Raji (cell line): Measurements from ENCODE around the gene UBA5.

Experiments
- POLR2A ChIP-seq: IDR thresholded peaks from 2 replicates; pipeline ENCODE4 v1.6.1; 2011; ENCODE audit warnings: low read depth, low read length, control low read depth; ENCODE audit not compliant: insufficient read depth

UBA5 gene

DNA sequence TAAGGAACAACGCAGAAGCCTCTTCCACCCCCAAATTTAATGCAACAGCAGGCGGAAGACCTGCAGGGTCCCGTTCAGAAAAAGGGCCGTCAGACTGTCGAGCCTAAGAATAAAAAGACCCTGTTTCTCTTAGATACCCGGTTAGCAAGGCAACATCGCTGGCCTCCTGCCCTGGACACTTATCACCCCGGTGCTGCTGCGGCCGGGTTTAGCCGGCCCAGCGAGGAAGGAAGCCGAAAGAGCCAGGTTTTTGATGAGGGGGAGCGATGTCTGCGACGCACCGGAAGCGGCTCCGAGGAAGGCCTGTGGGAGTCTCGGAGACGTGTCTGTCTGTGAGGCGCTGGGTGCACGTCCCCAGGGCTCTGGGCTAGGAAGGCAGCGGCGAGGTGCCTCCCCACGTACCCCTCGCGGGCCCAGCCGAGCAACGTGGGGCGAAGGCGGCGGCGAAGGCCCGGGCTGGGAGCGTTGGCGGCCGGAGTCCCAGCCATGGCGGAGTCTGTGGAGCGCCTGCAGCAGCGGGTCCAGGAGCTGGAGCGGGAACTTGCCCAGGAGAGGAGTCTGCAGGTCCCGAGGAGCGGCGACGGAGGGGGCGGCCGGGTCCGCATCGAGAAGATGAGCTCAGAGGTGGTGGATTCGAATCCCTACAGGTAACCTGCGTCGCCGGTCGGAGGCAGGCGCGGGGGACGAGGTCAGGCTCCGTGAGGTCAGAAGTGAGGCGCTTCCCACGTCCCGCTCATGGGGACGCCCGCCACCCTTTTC is at the start of gene UBA5:
TSS of gene UBA5 (plus strand) at position 278 of the 759 bp plus-strand sequence. CDS start at position 487, 209 bp downstream.
- TF ChIP-seq POLR2A = peak; percentile 85

DNA sequence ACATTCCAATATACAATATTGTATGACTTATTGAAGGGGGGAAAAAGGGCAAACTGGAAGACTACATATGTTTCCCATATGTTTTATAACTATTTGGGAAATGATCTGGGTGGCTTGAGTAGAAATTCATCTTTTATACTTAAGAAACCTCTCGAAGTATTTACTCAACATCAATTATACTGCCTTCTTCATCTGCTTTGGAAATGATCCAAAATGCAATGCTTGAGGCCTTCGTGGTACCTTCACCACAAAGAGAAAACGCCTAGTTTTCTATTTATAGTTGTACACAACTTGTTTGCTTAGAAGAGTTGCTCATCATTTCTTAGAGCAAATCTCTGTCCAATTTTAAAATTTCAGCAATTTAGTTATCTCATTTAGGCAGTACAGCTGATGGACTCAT is 44.2 kb upstream of the UBA5 start:
- TF ChIP-seq POLR2A = no peak

DNA sequence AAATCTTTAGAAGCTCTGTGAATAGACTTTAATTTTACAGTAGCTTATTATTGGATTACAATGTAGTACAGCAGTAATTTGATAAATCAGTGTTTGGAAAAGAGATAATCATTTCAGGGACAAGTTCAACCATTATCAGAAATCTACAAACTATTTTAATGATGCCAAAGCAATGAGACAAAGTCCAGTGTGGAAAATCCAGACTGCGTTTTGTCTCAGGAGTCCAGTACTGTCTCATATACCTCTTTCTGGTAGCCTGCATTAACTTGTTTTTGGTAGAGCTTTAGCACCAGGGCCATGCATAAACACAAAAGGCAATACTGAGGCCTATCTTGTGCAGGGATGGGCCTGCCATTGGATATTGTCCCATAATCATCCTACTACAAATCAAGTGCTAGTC is 43.3 kb upstream of the UBA5 start:
- no peak for TF ChIP-seq POLR2A

DNA sequence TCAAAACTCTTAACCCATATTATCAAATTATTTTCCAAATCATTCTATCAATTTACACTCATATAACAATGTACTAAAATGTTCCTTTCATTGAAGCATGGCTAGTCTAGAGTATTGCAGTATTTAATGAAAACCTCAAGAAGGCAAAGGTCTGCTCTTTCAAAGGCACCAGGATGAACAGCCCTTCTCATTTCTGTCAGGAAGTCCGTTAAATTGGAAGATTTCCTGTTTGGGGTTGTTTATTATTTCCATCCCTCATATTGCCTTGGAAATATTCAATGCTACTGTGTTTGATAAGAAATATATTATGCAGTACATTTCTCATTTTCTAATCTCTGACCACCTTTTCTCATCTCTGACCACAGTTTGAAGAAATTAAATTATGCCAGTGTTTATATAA is 38.0 kb upstream of the UBA5 start:
- TF ChIP-seq POLR2A = no peak

DNA sequence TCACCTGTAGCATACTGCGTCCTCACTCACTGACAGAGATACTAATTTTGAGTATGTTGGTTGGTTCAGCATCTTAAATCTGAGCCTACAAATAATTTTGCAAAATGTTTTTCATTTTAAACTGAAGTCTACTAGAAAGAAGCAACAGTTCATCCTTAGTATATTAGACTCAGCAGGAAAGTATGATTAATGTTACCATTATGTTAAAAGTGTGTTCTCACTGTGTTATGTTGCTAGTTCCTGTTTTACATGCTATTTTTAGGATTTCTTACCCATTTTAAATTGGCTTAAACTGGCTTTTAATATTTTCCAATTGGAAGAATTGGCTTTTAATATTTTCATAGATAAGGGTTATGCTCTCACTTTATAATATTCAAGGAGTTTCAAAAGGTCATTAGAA is 37.4 kb upstream of the UBA5 start:
- no peak for TF ChIP-seq POLR2A

DNA sequence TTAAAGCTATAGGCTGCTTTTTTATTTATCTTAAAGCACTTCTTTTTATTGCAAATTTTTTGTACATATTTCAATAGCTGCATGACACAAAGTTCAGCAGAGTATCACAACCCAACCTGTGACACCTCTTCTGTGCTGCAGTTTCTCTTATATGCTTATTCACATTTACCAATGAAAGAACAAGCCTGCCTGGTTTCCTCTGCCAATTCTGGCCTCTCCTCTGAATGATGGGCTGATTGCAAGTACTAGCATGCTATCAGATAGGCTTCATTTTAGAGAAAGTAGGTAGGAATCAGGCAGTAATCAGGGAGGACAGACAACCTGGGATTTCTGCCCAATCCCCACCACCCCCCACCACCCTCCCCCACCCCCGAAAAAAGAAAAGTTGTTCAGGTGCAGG is 36.5 kb upstream of the UBA5 start:
- no peak for TF ChIP-seq POLR2A

DNA sequence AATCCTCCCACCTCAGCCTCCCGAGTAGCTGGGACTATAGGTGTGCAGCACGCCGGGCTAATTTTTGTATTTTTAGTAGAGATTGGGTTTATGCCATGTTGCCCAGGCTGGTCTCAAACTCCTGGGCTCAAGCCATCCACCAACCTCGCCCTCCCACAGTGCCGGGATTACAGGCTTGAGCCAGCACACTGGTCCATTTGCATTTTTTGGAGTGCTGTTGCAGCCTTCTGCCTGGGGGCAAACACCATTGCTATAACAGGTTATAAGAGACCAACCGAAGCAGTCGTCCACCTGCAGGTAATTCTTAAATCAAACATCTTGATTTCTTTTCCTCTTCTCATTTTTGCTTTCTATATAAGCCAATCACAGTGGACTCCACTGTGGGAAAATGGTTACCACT is 35.3 kb upstream of the UBA5 start:
- TF ChIP-seq POLR2A = no peak

DNA sequence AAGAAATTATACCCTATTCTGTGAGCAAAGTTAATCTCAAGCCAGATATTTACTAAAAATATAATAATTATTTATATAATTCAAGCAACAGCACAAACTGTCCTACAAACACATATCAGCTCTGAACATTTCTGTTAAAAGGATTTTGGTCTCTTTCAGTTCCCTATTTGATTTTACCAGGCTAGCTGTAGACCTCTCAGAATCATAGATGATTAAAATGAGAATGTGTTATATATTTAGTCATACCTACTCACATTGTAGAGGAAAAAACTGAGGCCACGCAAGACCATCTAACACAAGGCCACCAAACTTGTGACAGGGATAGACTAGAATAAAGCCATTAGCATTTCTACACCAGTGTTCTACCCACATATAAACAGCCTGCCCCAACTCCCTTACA is 34.5 kb upstream of the UBA5 start:
- no peak for TF ChIP-seq POLR2A

DNA sequence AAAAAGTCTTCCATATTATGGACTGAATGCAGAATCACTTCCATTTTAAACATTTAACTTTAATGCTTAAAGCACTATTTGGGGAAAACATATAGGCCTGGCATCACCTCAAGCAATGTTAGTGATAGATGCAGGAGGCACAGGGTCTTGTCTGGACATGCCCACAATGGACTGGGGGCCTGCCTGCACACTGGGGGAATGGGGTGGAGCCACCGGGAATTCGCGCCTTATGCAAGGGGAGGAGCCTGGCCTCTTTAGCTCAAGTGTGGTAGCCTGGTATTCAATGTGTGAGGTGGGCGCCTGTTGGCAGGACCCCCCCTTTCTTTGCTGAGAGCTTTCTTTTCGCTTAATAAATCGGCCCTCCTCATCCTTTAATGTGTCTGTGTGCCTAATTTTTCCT is 33.2 kb upstream of the UBA5 start:
- no peak for TF ChIP-seq POLR2A

DNA sequence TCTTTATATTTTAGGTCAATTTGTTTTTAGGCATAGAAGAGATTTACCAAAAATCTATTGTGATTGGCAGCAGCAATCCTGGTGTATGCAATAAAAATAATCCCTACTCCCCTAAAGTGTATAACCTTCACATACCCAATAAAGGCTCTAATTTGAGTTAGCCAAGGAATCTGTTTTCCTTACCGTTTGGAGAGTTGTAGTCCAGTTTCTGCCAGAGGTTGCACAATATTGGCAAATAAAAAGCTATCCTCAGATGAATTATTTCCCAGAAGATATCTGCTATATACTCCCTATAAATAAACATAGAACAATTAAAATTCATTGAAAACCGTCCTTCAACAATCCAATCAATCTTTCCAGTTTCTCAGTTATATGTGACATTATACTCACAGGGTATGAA is 32.0 kb upstream of the UBA5 start:
- TF ChIP-seq POLR2A = no peak

DNA sequence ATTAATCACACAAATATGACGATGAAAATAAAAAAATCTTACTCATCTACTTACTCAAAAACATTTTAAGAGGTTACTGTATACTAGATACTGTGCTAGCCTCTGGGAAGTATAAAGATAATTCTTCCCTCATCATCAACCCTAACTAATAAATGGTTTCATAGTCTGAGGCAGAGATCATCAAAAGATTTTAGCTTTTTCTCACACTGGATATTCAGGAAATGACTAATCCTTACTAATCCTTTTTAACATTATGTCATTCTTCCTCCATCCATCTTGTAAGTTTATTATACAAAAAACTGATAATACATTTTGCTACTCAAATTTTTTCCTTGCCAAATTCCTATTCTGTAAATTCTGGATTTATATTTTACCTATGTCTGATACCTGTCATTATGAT is 30.2 kb upstream of the UBA5 start:
- TF ChIP-seq POLR2A = no peak

DNA sequence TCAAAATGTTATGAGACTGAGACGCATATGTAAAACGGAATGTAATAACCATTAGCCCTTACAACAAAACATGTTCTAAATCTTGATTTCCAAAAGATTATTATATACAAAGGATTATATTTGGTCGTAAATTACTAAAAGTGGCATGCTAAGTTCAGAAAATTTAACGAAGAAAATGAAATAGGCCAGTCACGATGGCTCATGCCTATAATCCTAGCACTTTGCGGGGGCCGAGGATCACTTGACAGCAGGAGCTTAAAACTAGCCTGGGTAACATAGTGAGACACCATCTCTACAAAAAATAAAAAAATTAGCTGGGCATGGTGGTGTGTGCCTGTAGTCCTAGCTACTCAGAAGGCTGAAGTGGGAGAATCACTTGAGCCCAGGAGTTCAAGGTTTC is 29.5 kb upstream of the UBA5 start:
- no peak for TF ChIP-seq POLR2A

DNA sequence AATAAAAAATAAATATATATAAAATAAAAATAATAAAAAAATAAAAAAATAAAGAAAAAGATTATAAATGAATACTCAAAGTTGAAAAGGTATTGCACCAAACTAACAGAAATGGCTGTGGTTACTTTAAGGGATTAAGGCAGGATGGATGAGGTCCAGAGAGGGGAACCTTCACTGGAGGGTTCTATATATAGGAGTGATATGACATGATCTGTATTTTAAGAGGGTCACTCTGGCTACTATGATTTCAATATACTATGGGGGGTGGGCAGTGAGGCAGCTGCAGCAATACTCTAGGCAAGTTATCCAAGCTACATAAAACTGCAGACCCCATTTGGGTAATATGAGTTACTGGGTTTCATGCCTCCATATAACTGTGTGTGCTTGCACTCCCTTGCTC is 25.1 kb upstream of the UBA5 start:
- no peak for TF ChIP-seq POLR2A

DNA sequence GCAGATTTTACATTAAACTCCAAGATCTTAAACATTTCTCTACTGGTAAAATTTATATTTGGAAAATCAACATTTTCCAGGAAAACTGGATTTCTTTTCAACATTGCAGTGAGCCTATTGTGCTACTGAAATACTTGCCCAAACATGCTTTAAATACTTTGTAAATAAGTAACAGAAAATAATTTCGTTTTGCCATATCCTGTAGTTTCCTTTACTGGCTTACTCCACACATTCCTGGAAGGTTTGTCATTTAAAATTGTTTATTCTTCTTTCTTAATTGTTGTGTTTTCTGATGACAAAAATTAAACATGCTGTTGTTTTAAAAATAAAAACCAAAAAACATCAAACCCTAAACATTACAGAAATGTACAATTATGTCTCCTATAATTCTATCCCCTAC is 22.5 kb upstream of the UBA5 start:
- no peak for TF ChIP-seq POLR2A

DNA sequence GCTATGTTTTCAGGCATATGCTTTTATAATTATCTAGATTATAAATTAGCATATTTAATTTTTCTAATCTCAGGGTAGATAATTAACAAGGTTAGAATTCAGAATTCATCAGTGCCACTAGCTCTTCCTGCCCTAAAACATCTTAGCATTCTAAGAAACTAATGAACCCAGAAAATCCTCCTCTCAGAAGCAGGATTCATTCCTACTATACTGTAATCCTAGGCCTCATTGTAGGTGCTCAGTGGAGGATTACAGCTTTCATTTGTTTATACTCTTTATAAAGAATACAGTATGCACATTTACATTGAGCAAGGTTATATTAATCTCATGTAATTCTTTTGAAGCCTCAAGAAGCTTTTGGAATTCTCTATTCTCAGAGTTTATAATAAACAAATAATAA is 21.4 kb upstream of the UBA5 start:
- TF ChIP-seq POLR2A = no peak

DNA sequence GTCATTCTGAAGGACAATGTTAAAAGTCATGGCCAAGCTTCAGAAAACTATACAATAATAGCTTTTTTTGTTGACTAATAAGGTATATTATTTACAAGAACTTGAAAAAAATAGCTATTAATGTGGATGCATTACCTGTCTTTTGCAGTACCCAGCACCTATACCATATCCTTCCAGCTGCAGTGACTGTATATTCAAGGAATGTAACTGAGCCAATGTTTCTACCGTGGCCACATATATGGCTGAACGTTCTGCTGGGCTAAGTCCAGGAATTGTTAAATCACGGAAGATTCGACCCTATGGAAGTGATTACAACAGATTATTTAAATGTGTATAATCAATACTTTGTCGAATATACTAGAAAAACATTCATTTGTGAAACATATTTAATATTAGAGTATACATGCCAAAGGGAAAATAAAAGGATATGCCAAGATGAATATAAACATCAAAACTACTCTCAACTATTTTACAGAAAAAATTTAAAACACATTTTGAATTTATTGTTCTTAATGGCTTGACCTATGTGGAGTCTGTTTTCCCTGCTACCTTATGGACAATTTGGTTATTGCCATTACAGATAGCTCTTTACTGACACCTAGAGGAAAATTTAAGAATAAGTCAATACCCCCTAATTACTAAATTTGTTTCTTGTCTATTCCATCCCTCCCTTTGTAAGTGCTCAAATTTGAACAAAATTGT is 18.1 kb upstream of the UBA5 start:
- no peak for TF ChIP-seq POLR2A

DNA sequence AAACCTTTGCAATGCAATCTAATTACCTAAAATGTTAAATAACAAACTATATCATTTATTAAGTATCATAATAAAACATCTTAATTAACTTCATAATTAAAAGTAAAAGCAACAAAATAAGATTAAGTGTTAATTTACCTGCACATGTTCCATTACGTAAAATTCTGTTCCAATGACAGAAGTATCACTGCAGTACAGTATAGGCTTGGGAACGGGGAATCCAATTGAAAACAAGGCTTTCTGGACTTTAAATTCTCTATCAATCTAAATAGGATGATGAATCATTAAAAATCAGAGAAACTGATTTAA is 17.6 kb upstream of the UBA5 start:
- TF ChIP-seq POLR2A = no peak
